Measurements from ENCODE around the gene PID1. TPM values are rescaled to one million over a fixed set of nuclear protein-coding genes. Genes with fewer than 3 reads are reported as not detected.

The PID1 gene
- total and polyA plus RNA-seq, 7 donors: 19.7 to 83.6 (median 67.3) TPM

DNA sequence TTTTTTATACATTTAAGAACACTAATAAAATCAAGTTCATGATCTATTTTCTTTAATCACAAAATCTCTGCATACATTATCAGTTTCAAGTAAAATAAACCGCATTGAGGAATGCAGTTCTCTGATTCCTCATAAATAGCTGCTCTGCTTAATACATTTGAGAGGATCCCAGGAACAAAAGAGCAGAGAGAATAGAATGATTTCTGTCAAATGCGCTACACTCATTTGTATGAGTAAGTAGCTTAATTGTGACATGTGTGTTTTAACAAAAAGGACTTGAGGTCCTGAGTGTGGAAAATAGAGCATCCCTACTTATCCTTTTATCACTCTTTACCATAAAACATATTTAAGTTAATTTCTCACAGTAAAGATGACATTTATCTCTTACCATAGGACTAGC, 134.0 kb downstream of the PID1 start:
- no peaks in the 10 kb centered on the region for H3K27me3 ChIP-seq
- intact Hi-C loops (cut with DNase I): no loop called here
- WGBS, 2 donors: 61 to 76% methylated on average over 2 of the region's 2 CpGs

DNA sequence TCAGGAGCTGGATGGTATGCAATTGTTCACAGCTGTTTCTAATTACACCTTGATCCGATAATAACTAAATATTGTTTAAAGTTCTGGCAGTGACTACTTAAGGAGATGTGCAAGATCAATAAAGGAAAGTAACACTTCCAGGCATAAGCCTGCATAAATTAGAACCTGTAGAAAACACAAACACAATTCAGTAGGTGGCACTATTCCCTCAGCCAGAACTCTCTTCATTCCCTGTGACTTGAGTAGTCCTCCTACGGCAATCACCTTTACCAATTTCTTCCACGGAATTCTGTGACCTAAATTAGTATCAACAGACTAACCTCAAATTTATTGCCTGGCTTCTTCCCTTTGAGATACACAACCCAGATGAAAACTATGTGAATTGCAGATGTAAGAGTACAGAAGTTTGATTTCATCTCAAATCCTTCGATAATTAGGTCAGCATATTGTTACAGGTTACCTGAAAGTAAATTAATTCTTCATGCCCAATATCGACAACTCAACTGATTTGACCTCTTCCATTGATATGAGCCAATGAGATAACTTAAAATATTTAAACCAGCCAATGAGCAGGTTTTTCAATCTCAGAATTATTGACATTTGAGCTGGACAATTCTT, 137.8 kb downstream of the PID1 start:
- no peak for DNase-seq
- H3K9me3 ChIP-seq: no peaks in the 10 kb centered on the region
- H3K27me3 ChIP-seq: no peaks in the 10 kb centered on the region
- intact Hi-C loops (cut with DNase I): no loop called here
- no peak overlapping the region for H3K4me3 ChIP-seq
- no peak for TF ChIP-seq EP300 (IDR thresholded peaks at IDR 0.05)
- no peak for TF ChIP-seq POLR2AphosphoS5 (IDR thresholded peaks at IDR 0.05)
- no peak for TF ChIP-seq POLR2A (IDR thresholded peaks at IDR 0.05)
- TF ChIP-seq, protein P1, sequence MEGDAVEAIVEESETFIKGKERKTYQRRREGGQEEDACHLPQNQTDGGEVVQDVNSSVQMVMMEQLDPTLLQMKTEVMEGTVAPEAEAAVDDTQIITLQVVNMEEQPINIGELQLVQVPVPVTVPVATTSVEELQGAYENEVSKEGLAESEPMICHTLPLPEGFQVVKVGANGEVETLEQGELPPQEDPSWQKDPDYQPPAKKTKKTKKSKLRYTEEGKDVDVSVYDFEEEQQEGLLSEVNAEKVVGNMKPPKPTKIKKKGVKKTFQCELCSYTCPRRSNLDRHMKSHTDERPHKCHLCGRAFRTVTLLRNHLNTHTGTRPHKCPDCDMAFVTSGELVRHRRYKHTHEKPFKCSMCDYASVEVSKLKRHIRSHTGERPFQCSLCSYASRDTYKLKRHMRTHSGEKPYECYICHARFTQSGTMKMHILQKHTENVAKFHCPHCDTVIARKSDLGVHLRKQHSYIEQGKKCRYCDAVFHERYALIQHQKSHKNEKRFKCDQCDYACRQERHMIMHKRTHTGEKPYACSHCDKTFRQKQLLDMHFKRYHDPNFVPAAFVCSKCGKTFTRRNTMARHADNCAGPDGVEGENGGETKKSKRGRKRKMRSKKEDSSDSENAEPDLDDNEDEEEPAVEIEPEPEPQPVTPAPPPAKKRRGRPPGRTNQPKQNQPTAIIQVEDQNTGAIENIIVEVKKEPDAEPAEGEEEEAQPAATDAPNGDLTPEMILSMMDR (IDR thresholded peaks at IDR 0.05): peak in 1 of 4 experiments; percentile 34
- 34 to 54% methylated on average over 5 of the region's 5 CpGs for WGBS, 2 donors
- no peak overlapping the region for H3K27ac ChIP-seq
- H3K36me3 ChIP-seq: no peaks in the 10 kb centered on the region
- peaks cover 0 to 8% (median 0%) of the 10 kb centered on the region in 4 donors for H3K4me1 ChIP-seq

More for the DNA sequence above, 134.0 kb downstream of the PID1 start:
- no peaks in the 10 kb centered on the region for H3K9me3 ChIP-seq
- no peak for DNase-seq
- H3K4me1 ChIP-seq: no peaks in the 10 kb centered on the region
- H3K4me3 ChIP-seq: no peak overlapping the region
- TF ChIP-seq POLR2AphosphoS5 (IDR thresholded peaks at IDR 0.05) (no peak), EP300 (IDR thresholded peaks at IDR 0.05) (no peak), POLR2A (IDR thresholded peaks at IDR 0.05) (no peak)
- TF ChIP-seq, protein P1 (IDR thresholded peaks at IDR 0.05): no peak
- no peak overlapping the region for H3K27ac ChIP-seq
- H3K36me3 ChIP-seq: no peaks in the 10 kb centered on the region

DNA sequence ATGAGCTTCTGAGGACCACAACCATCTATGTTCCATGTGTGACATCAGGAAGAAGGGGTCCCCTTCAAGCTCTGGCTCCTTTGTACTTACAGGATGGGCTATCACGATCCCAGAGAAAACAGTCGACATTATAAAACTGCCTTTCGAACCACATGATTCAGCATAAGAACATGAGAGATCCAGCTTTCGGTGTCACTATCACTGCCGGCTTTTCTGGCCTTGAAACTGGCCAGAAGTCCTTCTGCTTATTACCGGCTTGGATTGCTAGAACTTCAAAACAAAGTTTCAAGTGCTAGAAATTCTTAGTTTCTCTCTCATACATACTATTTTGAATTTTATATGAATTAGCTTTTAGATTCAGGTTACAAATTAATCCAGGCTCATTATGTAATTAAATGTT, 138.9 kb downstream of the PID1 start:
- H3K27me3 ChIP-seq: no peaks in the 10 kb centered on the region
- TF ChIP-seq, protein P1 (IDR thresholded peaks at IDR 0.05): no peak
- TF ChIP-seq EP300 (IDR thresholded peaks at IDR 0.05) (no peak), POLR2AphosphoS5 (IDR thresholded peaks at IDR 0.05) (no peak), POLR2A (IDR thresholded peaks at IDR 0.05) (no peak)
- H3K4me3 ChIP-seq: no peak overlapping the region
- peaks cover 0 to 8% (median 0%) of the 10 kb centered on the region in 4 donors for H3K4me1 ChIP-seq
- no peak for DNase-seq
- H3K27ac ChIP-seq: no peak overlapping the region
- intact Hi-C loops (cut with DNase I): no loop called here
- no peaks in the 10 kb centered on the region for H3K36me3 ChIP-seq
- WGBS, 2 donors: 85 to 93% methylated on average over 6 of the region's 6 CpGs
- no peaks in the 10 kb centered on the region for H3K9me3 ChIP-seq

DNA sequence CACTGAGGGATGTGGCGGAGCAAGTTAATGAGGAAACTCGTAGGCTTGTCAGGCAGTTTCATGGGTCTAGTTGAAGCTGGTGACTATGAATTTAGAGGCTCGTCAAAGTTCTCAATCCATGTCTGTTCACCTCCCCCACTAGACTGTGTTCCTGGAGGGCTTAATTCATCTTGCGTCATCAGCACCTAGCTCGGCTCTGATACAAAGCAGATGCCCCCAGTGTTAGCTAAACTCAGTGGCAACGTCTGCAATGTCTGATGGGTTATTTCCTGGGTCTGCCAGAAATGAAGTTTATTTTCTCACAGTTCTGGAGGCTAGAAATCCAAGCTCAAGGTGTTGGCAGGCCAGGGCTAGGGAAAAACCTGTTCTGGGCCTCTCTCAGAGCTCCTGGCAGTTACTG, 140.6 kb downstream of the PID1 start:
- Histone ChIP-seq H3K36me3 (no peaks in the 10 kb centered on the region), H3K27me3 (no peaks in the 10 kb centered on the region), H3K9me3 (no peaks in the 10 kb centered on the region), H3K4me3 (no peak overlapping the region), H3K4me1 (peaks cover 0 to 8% (median 0%) of the 10 kb centered on the region in 4 donors), H3K27ac (peak overlapping the region in 1 of 4 donors; percentile 9)
- WGBS, 2 donors: 29 to 49% methylated on average over 6 of the region's 6 CpGs
- no peak for TF ChIP-seq POLR2AphosphoS5 (IDR thresholded peaks at IDR 0.05)
- intact Hi-C loops (cut with DNase I): no loop called here
- no peak for DNase-seq

DNA sequence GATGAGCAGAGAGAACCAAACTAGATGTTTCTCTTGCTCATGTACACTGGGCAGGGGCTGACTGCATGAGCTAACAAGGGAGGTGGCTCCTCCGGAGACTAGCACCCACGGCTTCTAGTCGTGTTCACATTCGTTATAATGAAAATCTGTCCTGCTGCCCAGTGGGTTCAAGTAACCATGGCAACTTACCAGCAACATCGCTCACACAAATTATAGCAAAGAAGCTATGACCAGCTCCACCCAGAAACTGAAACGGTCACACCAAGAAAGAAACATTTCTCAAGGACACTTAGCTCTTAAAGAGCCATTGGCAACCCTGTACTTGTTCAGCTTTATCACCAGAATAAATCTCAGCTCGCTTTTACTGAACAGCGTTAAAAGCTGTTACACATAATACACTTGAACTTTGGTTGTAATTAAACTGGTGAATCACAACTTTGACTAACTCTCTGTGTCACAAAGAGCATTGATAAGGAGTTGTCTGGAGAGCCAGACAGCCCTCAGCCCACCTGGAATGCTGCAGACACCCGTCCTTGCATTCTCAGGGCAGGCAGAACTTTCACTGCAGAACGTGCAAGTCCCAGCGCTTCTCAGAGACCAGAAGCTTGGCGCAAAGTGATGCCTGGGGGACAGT, 141.2 kb downstream of the PID1 start:
- Histone ChIP-seq H3K4me3 (no peak overlapping the region), H3K4me1 (peaks cover 0 to 8% (median 0%) of the 10 kb centered on the region in 4 donors), H3K9me3 (no peaks in the 10 kb centered on the region), H3K36me3 (no peaks in the 10 kb centered on the region), H3K27me3 (no peaks in the 10 kb centered on the region), H3K27ac (peak overlapping the region in 1 of 4 donors; percentile 9)
- TF ChIP-seq POLR2A (IDR thresholded peaks at IDR 0.05) (no peak), EP300 (IDR thresholded peaks at IDR 0.05) (no peak), POLR2AphosphoS5 (IDR thresholded peaks at IDR 0.05) (no peak)
- TF ChIP-seq, protein P1 (IDR thresholded peaks at IDR 0.05): no peak
- no peak for DNase-seq
- intact Hi-C loops (cut with DNase I): no loop called here
- WGBS, 2 donors: 10 to 52% methylated on average over 12 of the region's 12 CpGs

All from sigmoid colon (tissue), 7 donors.